ENCODE data around the gene BICDL2.

The BICDL2 gene

GRCh38 chr16:2999929-3000328, 36.8 kb downstream of the BICDL2 start:
- Histone ChIP-seq H3K4me2 (ENCODE audit: low read depth, low read length, poor library complexity, severe bottlenecking) (no peak overlapping the region), H3K9me2 (replicated peaks; ENCODE audit: low read depth, low read length) (no peaks in the 10 kb centered on the region), H3K36me3 (ENCODE audit: insufficient read depth, low read length) (no peaks in the 10 kb centered on the region), H3K4me3 (ENCODE audit: low read length, poor library complexity, severe bottlenecking) (no peak overlapping the region), H4K20me1 (ENCODE audit: insufficient read depth, low read length, poor library complexity, severe bottlenecking) (no peaks in the 10 kb centered on the region), H3K9ac (ENCODE audit: low read depth, low read length, poor library complexity, severe bottlenecking) (no peak overlapping the region), H3K79me2 (ENCODE audit: insufficient read depth, low read length) (no peaks in the 10 kb centered on the region), H3K27me3 (ENCODE audit: insufficient read depth, low read length, poor library complexity, severe bottlenecking) (no peaks in the 10 kb centered on the region), H2AFZ (ENCODE audit: low read length) (no peak overlapping the region), H3K9me3 (ENCODE audit: insufficient read depth, low read depth, low read length) (no peaks in the 10 kb centered on the region), H3K4me1 (ENCODE audit: insufficient read depth, low read length, poor library complexity, severe bottlenecking) (peaks cover 2% of the 10 kb centered on the region), H3F3A (ENCODE audit: low read depth) (no peaks in the 10 kb centered on the region)
- no peak for TF ChIP-seq CTCF (conservative IDR thresholded peaks at IDR 0.05; ENCODE audit: low read length)

- Histone ChIP-seq H3K79me2 (ENCODE audit: insufficient read depth, low read length) (no peaks in the 10 kb centered on the region), H4K20me1 (ENCODE audit: insufficient read depth, low read length, poor library complexity, severe bottlenecking) (no peaks in the 10 kb centered on the region), H3K9me3 (ENCODE audit: insufficient read depth, low read depth, low read length) (no peaks in the 10 kb centered on the region), H3K27me3 (ENCODE audit: insufficient read depth, low read length, poor library complexity, severe bottlenecking) (no peaks in the 10 kb centered on the region), H3F3A (ENCODE audit: low read depth) (no peaks in the 10 kb centered on the region), H3K9ac (ENCODE audit: low read depth, low read length, poor library complexity, severe bottlenecking) (no peak overlapping the region), H3K9me2 (replicated peaks; ENCODE audit: low read depth, low read length) (no peaks in the 10 kb centered on the region), H3K4me2 (ENCODE audit: low read depth, low read length, poor library complexity, severe bottlenecking) (no peak overlapping the region), H2AFZ (ENCODE audit: low read length) (no peak overlapping the region), H3K4me1 (ENCODE audit: insufficient read depth, low read length, poor library complexity, severe bottlenecking) (no peaks in the 10 kb centered on the region), H3K4me3 (ENCODE audit: low read length, poor library complexity, severe bottlenecking) (no peak overlapping the region), H3K36me3 (ENCODE audit: insufficient read depth, low read length) (no peaks in the 10 kb centered on the region)
- no peak for TF ChIP-seq CTCF (conservative IDR thresholded peaks at IDR 0.05; ENCODE audit: low read length)
- TF ChIP-seq EZH2phosphoT487 (IDR thresholded peaks at IDR 0.05; ENCODE audit: borderline replicate concordance), result no peak
Measured at GRCh38 chr16:2996298-2996697, 40.4 kb downstream of the BICDL2 start.

- Histone ChIP-seq H3K4me2 (ENCODE audit: low read depth, low read length, poor library complexity, severe bottlenecking) (no peak overlapping the region), H3K4me3 (ENCODE audit: low read length, poor library complexity, severe bottlenecking) (no peak overlapping the region), H3K79me2 (ENCODE audit: insufficient read depth, low read length) (no peaks in the 10 kb centered on the region), H3F3A (ENCODE audit: low read depth) (no peaks in the 10 kb centered on the region), H3K9me2 (replicated peaks; ENCODE audit: low read depth, low read length) (no peaks in the 10 kb centered on the region), H2AFZ (ENCODE audit: low read length) (no peak overlapping the region), H3K9ac (ENCODE audit: low read depth, low read length, poor library complexity, severe bottlenecking) (no peak overlapping the region), H3K4me1 (ENCODE audit: insufficient read depth, low read length, poor library complexity, severe bottlenecking) (no peaks in the 10 kb centered on the region), H3K9me3 (ENCODE audit: insufficient read depth, low read depth, low read length) (no peaks in the 10 kb centered on the region), H4K20me1 (ENCODE audit: insufficient read depth, low read length, poor library complexity, severe bottlenecking) (no peaks in the 10 kb centered on the region), H3K27me3 (ENCODE audit: insufficient read depth, low read length, poor library complexity, severe bottlenecking) (no peaks in the 10 kb centered on the region), H3K36me3 (ENCODE audit: insufficient read depth, low read length) (no peaks in the 10 kb centered on the region)
- TF ChIP-seq EZH2phosphoT487 (IDR thresholded peaks at IDR 0.05; ENCODE audit: borderline replicate concordance), result no peak
- TF ChIP-seq CTCF (conservative IDR thresholded peaks at IDR 0.05; ENCODE audit: low read length), result no peak
Measured at GRCh38 chr16:2992383-2993081, 44.2 kb downstream of the BICDL2 start.

Data from Loucy (cell line).